ENCODE results near the gene TLNRD1.
A peak's percentile ranks its signal among the peaks of the same experiment; 100 is the strongest.

TLNRD1 gene

DNA sequence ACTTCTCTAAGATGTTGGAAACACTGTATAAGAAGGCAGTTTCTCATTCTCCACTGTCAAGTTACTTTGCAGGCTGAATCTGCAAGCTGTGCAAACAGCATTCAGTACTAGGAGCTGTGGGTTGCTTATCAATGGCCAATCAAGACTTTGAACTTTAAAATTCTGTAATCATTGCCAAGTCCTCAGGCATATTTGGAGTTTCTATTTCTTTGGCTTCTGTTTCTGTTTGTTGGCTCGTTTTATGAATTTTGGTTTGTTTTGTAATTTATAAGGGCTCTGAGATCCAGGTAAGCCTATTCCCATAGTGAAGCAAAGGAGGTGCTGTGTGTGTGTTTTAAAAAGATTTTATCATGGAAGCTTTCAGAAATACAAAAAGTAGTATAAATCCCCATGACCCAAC is 32.1 kb downstream of the TLNRD1 start:
- Mint-ChIP-seq H3K4me3 (no peak overlapping the region), H3K27ac (peak overlapping the region; percentile 50), H3K36me3 (ENCODE audit: low read depth) (no peaks in the 10 kb centered on the region), H3K4me1 (ENCODE audit: low read depth) (peaks cover 45% of the 10 kb centered on the region), H3K9me3 (no peaks in the 10 kb centered on the region), H3K27me3 (peaks cover 2% of the 10 kb centered on the region)
- intact Hi-C loops (cut with micrococcal nuclease), result no loop called here

DNA sequence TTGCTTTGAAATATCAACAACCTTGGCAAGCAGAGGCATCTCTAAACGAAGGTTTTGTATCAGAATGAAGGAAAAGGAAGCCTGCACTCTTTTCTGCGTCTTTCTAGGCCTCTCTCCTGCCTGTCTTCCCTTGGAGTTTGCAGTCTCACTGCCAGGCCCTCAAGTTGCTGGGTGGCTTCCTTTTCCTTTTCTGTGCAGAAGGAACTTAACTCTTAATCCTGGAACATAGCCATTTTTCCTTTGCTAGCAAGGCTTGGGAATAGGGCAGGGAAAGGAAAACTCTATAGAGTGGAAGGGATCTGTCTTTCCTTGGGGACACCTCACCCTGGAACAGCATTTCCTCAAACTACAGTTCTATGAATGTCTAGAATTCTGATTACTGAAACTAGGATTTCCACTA is 32.8 kb downstream of the TLNRD1 start:
- H3K27me3 Mint-ChIP-seq, result peaks cover 5% of the 10 kb centered on the region
- no peak overlapping the region for H3K4me3 Mint-ChIP-seq
- peak overlapping the region; percentile 61 for H3K27ac Mint-ChIP-seq
- no peaks in the 10 kb centered on the region for H3K9me3 Mint-ChIP-seq
- peaks cover 50% of the 10 kb centered on the region for H3K4me1 Mint-ChIP-seq (ENCODE audit: low read depth)
- no peaks in the 10 kb centered on the region for H3K36me3 Mint-ChIP-seq (ENCODE audit: low read depth)
- intact Hi-C loops (cut with micrococcal nuclease), result no loop called here

DNA sequence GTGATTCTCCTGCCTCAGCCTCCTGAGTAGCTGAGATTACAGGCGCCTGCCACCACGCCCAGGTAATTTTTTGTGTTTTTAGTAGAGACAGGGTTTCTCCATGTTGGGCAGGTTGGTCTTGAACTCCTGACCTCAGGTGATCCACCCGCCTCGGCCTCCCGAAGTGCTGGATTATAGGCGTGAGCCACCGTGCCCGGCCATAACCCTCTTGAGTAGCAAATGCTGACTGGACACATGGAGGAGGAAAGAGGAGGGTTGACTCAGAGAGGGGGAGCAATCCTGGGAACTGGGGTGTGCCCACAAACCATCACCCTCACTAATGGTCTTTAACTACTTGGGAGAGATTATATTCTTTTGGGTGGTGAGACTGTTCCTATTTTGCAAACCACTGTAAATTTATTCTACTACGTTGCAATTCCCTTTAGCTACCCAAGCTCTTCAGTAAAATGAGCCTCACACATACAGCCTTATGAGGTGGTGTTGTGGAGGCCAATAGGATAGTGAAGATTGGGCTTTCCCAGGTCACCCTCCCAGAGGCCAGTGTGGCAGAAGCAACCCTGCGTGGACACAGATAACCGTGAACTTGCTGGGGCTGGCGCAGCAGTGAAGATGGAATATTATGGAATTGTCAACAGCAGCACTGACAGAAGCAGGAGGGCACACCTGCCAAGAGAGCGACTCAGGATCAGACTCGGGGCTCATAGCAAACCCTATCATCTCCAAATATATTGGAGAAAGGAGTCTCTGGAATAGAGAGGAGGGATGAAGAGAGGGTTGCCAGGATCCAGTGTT is 37.4 kb downstream of the TLNRD1 start:
- Mint-ChIP-seq H3K9me3 (no peaks in the 10 kb centered on the region), H3K27ac (no peak overlapping the region), H3K27me3 (peaks cover 3% of the 10 kb centered on the region), H3K36me3 (ENCODE audit: low read depth) (no peaks in the 10 kb centered on the region), H3K4me3 (no peak overlapping the region), H3K4me1 (ENCODE audit: low read depth) (peaks cover 17% of the 10 kb centered on the region)
- intact Hi-C loops (cut with micrococcal nuclease), result no loop called here

DNA sequence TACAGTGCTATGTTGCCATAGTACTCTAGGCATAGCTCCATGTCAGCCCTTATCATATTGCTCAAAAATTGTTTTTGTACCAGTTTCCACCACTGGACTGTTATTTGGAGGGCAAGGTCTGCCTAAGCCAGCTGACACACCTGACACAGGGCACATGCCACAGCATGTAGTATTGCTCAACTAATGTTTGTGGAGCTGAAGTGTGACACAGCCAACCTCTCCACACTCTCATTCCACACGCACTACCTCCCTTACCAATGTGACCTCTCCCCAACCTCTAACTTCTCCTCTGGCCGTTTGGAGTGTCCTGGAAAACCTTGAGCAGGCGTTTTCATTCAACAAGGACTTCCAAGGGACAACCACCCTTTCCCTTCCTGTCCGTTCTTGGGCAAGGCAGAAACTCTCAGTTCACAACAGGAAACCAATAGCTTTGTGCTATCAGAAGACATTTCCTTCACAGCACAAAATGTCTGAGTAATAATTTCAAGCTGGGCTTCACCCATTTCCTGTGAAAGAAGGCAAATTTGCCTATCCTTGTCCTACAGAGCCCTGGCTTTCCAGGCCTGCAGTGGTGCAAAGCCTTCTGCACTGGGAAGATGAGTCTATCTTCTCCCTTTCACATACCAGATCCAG is 38.4 kb downstream of the TLNRD1 start:
- H3K4me1 Mint-ChIP-seq (ENCODE audit: low read depth), result peaks cover 12% of the 10 kb centered on the region
- peak overlapping the region; percentile 51 for H3K27ac Mint-ChIP-seq
- H3K36me3 Mint-ChIP-seq (ENCODE audit: low read depth), result no peaks in the 10 kb centered on the region
- intact Hi-C loops (cut with micrococcal nuclease), result no loop called here
- H3K9me3 Mint-ChIP-seq, result no peaks in the 10 kb centered on the region
- peaks cover 3% of the 10 kb centered on the region for H3K27me3 Mint-ChIP-seq
- H3K4me3 Mint-ChIP-seq, result no peak overlapping the region

DNA sequence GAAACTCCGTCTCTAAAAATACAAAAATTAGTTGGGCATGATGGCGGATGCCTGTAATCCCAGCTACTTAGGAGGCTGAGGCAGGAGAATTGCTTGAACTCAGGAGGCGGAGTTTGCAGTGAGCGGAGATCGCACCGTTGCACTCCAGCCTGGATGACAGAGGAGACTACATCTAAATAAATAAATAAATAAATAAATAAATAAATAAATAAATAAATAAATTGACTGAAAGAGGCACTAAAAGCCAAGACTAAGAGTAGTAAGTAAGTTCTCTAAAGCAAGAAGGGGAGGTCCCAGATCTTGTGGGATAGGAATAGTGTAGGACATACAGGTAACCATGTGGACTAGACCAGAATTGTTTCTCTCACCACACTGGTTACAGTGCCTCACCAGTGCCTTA is 40.0 kb downstream of the TLNRD1 start:
- H3K9me3 Mint-ChIP-seq, result peaks cover 3% of the 10 kb centered on the region
- no peak overlapping the region for H3K4me3 Mint-ChIP-seq
- peaks cover 4% of the 10 kb centered on the region for H3K27me3 Mint-ChIP-seq
- H3K36me3 Mint-ChIP-seq (ENCODE audit: low read depth), result no peaks in the 10 kb centered on the region
- intact Hi-C loops (cut with micrococcal nuclease), result no loop called here
- H3K27ac Mint-ChIP-seq, result no peak overlapping the region
- H3K4me1 Mint-ChIP-seq (ENCODE audit: low read depth), result peaks cover 15% of the 10 kb centered on the region

DNA sequence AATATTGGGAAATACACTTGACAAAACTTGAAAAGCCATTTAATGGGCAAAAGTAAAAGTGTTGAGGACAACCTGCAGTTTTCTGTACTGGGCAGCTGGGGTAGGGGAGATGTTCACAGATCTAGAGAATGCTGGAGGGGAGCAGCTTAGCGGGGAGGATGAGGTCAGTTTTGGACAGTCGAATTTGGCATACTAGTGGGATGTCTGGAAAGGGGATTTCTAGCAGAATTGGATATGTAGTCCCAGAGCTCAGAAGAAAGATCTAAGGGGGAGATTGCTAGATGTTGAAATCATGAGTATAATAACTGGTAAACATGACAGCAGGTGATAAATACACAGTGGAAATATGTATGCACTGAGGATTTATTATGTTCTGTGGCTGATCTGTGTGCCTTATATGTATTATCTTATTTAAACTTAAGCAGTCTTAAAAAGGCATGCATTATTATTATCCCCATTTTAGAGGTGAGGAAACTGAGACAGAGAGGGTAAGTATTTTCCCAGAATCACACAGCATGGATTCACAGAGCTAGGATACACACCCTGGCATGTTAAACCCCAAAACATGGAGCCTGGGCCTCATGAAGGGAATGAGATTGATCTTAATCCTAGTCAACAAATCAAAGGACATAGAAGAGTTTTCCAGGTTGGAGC is 42.7 kb downstream of the TLNRD1 start:
- no peak overlapping the region for H3K27ac Mint-ChIP-seq

DNA sequence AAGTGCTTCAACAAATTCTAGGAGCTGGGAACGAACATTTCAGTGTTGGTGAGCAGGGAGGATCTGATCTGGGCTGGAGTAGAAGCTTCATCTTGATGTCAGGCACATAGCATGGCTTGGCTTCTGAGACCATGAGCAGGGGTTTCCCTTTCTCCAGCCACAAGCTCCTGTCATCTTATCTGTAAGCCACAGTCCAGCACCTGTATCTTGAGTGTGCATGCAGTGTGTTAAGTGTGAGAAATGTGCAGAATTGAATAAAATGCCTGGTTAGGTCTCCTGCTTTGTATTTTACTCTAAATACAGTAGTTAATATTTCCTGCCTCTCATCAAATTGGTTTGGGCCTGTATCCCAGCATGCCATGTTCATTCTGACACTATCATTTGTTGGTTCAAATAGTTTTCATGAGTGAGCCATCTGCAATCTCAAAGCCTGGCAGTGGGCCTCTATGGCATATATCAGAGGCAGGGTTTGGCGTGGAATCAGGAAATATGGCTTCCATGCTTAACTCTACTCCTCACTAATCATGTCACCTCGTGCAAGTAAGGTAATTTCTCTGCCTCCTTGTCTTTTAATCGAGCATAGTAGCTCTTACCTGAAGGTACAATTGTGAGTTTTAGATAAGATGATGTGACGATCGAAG is 43.3 kb downstream of the TLNRD1 start:
- intact Hi-C loops (cut with micrococcal nuclease), result no loop called here
- H3K9me3 Mint-ChIP-seq, result peaks cover 10% of the 10 kb centered on the region
- H3K27me3 Mint-ChIP-seq, result peaks cover 6% of the 10 kb centered on the region
- H3K4me3 Mint-ChIP-seq, result no peak overlapping the region
- H3K4me1 Mint-ChIP-seq (ENCODE audit: low read depth), result peaks cover 24% of the 10 kb centered on the region
- no peaks in the 10 kb centered on the region for H3K36me3 Mint-ChIP-seq (ENCODE audit: low read depth)
- no peak overlapping the region for H3K27ac Mint-ChIP-seq

More for the DNA sequence above, 42.7 kb downstream of the TLNRD1 start:
- H3K36me3 Mint-ChIP-seq (ENCODE audit: low read depth), result no peaks in the 10 kb centered on the region
- H3K4me1 Mint-ChIP-seq (ENCODE audit: low read depth), result peaks cover 27% of the 10 kb centered on the region
- intact Hi-C loops (cut with micrococcal nuclease), result no loop called here
- peaks cover 7% of the 10 kb centered on the region for H3K27me3 Mint-ChIP-seq
- H3K4me3 Mint-ChIP-seq, result no peak overlapping the region
- H3K9me3 Mint-ChIP-seq, result peaks cover 10% of the 10 kb centered on the region

DNA sequence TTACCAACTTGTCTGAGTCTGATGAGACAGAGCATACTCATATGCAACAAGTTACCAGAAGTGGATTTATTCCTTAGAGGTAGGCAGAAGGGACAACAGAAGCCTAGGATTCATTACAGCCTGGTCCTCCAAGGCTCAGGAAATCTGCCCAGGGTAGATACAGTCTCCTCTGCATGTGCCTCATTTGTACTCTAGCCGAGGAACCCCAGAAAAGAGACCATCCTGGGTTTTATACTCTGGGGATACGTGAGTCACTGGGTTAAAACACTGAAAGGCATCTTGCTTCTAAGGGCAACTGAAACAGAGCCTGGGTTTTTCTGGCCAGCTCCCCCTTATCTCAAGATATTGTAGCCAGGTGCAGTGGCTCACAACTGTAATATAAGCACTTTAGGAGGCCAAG is 45.6 kb downstream of the TLNRD1 start:
- intact Hi-C loops (cut with micrococcal nuclease), result loop anchor here (5.0 kb wide), 1 partner anchor 41 kb away; no protein-coding TSS in a partner anchor
- Mint-ChIP-seq H3K9me3 (peaks cover 10% of the 10 kb centered on the region), H3K4me3 (no peak overlapping the region), H3K27ac (peak overlapping the region; percentile 45), H3K4me1 (ENCODE audit: low read depth) (peaks cover 19% of the 10 kb centered on the region), H3K27me3 (peaks cover 12% of the 10 kb centered on the region), H3K36me3 (ENCODE audit: low read depth) (no peaks in the 10 kb centered on the region)

DNA sequence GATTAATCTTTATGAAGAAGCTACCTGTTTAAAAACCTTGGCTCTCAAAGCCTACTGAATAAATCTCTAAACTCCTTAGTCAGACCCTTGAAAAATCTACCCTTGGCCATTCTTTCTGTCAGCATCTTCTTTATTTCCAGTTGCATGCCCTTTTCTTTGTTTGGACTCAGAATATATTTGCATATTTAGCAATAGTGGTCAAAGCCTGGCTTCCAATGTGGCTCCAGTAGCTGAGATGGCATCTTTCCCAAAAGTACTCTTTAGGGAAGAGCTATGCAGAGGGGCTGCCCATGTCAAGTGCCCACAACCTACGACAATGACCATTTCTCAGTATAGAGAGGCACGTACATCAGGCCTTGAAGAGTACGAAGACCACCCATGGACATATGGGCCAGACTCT is 47.2 kb downstream of the TLNRD1 start:
- H3K9me3 Mint-ChIP-seq, result peaks cover 10% of the 10 kb centered on the region
- no peak overlapping the region for H3K27ac Mint-ChIP-seq
- no peak overlapping the region for H3K4me3 Mint-ChIP-seq
- intact Hi-C loops (cut with micrococcal nuclease), result loop anchor here (5.0 kb wide), 1 partner anchor 39 kb away; no protein-coding TSS in a partner anchor
- H3K27me3 Mint-ChIP-seq, result peaks cover 12% of the 10 kb centered on the region
- no peaks in the 10 kb centered on the region for H3K36me3 Mint-ChIP-seq (ENCODE audit: low read depth)
- peaks cover 33% of the 10 kb centered on the region for H3K4me1 Mint-ChIP-seq (ENCODE audit: low read depth)

DNA sequence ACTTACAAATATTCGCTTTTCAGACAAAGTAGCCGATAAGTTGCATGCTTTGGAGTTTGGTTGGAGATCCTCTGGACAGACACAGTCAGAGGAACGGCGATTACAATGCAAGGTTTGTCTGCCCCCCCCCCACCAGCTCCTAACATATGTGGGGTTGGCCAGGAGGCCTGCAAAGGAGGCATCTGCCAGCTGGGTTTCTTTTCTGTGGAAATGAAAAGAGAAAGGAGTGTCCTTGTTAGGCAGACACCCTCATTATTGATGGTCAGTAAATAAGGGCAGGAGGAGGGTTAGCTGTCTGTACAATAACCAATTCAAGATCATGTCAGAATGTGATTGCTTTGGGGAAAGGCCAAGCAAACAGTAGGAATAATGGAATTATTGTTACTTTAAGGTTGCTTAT is 49.1 kb downstream of the TLNRD1 start:
- Mint-ChIP-seq H3K4me3 (no peak overlapping the region), H3K27me3 (peaks cover 12% of the 10 kb centered on the region), H3K9me3 (peaks cover 10% of the 10 kb centered on the region), H3K4me1 (ENCODE audit: low read depth) (peaks cover 35% of the 10 kb centered on the region), H3K36me3 (ENCODE audit: low read depth) (no peaks in the 10 kb centered on the region), H3K27ac (no peak overlapping the region)
- intact Hi-C loops (cut with micrococcal nuclease), result loop anchor here (5.0 kb wide), 1 partner anchor 37 kb away; no protein-coding TSS in a partner anchor

DNA sequence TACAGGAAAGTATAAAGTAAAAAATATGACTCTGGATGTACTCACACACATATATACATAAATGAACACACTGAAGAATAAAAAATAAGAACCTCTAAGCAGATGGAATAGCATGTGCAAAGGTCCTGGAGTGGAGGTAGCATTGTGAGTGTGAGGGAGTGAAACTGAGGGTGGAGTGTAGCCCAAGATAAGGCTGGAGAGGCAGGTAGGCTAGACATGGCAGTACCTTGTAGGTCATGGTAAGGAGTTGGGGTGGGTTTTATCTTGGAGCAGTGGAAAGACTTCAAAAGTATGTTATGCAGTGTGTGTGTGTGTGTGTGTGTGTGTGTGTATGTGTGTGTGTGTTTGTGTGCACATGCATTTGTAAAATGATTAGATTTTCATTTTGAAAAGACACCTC is 49.5 kb downstream of the TLNRD1 start:
- peaks cover 35% of the 10 kb centered on the region for H3K4me1 Mint-ChIP-seq (ENCODE audit: low read depth)
- H3K36me3 Mint-ChIP-seq (ENCODE audit: low read depth), result no peaks in the 10 kb centered on the region
- no peak overlapping the region for H3K4me3 Mint-ChIP-seq
- no peak overlapping the region for H3K27ac Mint-ChIP-seq
- H3K27me3 Mint-ChIP-seq, result peaks cover 12% of the 10 kb centered on the region
- intact Hi-C loops (cut with micrococcal nuclease), result no loop called here
- H3K9me3 Mint-ChIP-seq, result peaks cover 10% of the 10 kb centered on the region

DNA sequence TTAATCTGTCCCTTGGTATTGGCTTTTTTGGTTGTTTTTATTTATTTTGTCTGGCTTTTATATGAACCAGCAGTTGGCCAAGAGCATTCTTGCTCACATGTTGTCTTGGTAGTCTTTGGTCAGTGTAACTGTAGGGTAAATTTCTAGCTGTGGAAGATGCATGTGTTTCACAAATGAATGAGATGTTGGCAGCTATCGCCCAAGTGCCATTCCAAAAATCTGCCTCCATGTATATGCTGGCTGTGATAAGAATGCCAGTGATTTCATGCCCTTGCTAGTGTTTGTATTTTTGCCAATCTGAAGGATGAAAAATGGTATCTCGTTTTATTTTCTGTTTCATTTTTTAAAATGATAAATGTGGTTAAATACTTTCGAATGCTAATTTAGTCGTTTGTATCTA is 50.1 kb downstream of the TLNRD1 start:
- Mint-ChIP-seq H3K9me3 (peaks cover 7% of the 10 kb centered on the region), H3K4me1 (ENCODE audit: low read depth) (peaks cover 32% of the 10 kb centered on the region), H3K36me3 (ENCODE audit: low read depth) (no peaks in the 10 kb centered on the region), H3K27me3 (peaks cover 10% of the 10 kb centered on the region), H3K27ac (no peak overlapping the region), H3K4me3 (no peak overlapping the region)
- intact Hi-C loops (cut with micrococcal nuclease), result no loop called here

DNA sequence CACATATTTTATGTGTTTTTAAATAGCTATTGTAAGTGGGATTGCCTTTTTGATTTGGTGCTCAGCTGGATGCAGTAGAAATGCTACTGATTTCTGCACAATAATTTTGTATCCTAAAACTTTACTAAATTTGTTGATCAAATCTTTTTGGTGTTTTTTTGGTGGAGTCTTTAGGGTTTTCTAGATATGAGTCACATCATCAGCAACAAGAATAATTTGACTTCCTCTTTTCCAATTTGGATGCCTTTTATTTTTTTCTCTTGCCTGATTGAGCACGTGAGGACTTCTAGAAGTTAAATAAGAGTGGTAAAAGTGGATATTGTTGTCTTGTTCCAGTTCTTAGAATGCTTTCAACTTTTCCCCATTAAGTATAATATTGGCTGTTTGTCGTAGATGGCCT is 51.3 kb downstream of the TLNRD1 start:
- Mint-ChIP-seq H3K4me3 (no peak overlapping the region), H3K4me1 (ENCODE audit: low read depth) (peaks cover 32% of the 10 kb centered on the region), H3K27ac (peak overlapping the region; percentile 68), H3K9me3 (no peaks in the 10 kb centered on the region), H3K27me3 (peaks cover 6% of the 10 kb centered on the region), H3K36me3 (ENCODE audit: low read depth) (no peaks in the 10 kb centered on the region)
- intact Hi-C loops (cut with micrococcal nuclease), result no loop called here

DNA sequence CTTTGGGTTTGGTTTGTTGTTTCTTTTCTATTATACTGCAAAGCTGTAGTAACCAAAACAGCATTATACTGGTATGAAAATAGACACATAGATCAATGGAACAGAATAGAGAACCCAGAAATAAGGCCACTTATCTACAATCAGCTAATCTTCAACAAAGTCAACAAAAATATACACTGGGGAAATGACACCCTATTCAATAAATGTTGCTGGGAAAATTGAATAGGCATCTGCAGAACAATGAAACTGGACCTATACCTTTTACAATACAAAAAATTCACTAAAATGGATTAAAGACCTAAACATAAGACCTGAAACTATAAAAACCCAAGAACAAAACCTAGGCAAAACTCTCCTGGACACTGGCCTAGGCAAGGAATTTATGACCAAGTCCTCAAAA is 52.9 kb downstream of the TLNRD1 start:
- intact Hi-C loops (cut with micrococcal nuclease), result no loop called here
- Mint-ChIP-seq H3K27ac (no peak overlapping the region), H3K4me1 (ENCODE audit: low read depth) (peaks cover 23% of the 10 kb centered on the region), H3K4me3 (no peak overlapping the region), H3K27me3 (peaks cover 6% of the 10 kb centered on the region), H3K36me3 (ENCODE audit: low read depth) (no peaks in the 10 kb centered on the region), H3K9me3 (no peaks in the 10 kb centered on the region)
